Measurements from ENCODE around the gene BLOC1S3. TPM values are rescaled to one million over a fixed set of nuclear protein-coding genes. Genes with fewer than 3 reads are reported as not detected.

BLOC1S3 gene
- total RNA-seq, 2 experiments from 2014 or later: 10.7 to 11.2 TPM

GRCh38 chr19:45139286-45140143 is 39.1 kb upstream of the BLOC1S3 start:
- DNase-seq (no peak), ATAC-seq (no peak)
- Mint-ChIP-seq H3K4me1 (no peaks in the 10 kb centered on the region), H3K4me3 (no peak overlapping the region), H3K36me3 (ENCODE audit: low read depth) (peaks cover 9% of the 10 kb centered on the region), H3K27me3 (no peaks in the 10 kb centered on the region), H3K27ac (no peak overlapping the region), H3K9me3 (ENCODE audit: low read depth) (no peaks in the 10 kb centered on the region)
- intact Hi-C loops (cut with DNase I, micrococcal nuclease): no loop called here
- POLR2A ChIA-PET: no interaction called here
- CTCF ChIA-PET: no interaction called here

DNA sequence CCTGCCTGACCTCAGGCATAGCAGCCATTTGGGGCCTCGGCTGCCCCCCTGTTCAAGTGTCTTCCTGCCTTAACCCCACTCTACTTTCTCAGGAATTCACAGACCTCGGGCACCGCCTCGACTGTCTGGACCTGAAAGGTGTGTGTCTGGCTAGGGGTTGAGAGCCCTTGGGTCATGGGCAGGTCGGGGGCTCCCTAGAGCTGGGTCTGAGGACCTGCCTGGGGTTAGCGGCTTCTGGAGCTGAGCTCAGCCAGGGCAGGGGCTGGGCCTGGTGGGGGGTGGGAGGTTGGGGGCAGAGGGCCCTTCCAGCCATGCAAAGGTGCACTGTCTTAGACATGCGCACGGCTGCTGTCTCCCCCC is 38.5 kb upstream of the BLOC1S3 start:
- Mint-ChIP-seq H3K4me1 (no peaks in the 10 kb centered on the region), H3K27me3 (no peaks in the 10 kb centered on the region), H3K4me3 (no peak overlapping the region), H3K27ac (no peak overlapping the region), H3K9me3 (ENCODE audit: low read depth) (no peaks in the 10 kb centered on the region), H3K36me3 (ENCODE audit: low read depth) (peaks cover 9% of the 10 kb centered on the region)
- POLR2A ChIA-PET: no interaction called here
- intact Hi-C loops (cut with DNase I, micrococcal nuclease): no loop called here
- CTCF ChIA-PET: no interaction called here
- no peak for DNase-seq
- no peak for ATAC-seq

DNA sequence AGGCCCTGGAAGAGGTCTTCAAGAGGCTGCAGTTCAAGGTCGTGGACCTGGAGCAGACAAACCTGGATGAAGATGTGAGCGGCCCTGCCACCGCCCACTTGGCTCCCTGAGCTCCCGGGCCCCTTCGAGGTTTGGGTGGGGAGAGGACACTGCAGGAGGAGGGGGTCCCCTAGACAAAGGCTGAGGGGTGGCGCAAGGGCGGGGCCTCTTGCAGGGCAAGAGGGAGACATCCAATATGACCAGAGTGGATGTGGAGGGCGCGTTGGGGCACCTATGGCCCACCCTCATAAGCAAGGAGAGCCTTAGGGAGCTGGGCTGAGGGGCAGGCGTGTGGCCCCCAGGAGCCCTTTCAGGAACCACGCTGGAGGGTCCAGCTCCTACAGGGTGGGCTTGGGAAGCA is 38.1 kb upstream of the BLOC1S3 start:
- no peak overlapping the region for H3K4me3 Mint-ChIP-seq
- DNase-seq (no peak), ATAC-seq (no peak)
- no peak overlapping the region for H3K27ac Mint-ChIP-seq
- CTCF ChIA-PET: no interaction called here
- peaks cover 9% of the 10 kb centered on the region for H3K36me3 Mint-ChIP-seq (ENCODE audit: low read depth)
- H3K27me3 Mint-ChIP-seq: no peaks in the 10 kb centered on the region
- H3K9me3 Mint-ChIP-seq (ENCODE audit: low read depth): no peaks in the 10 kb centered on the region
- intact Hi-C loops (cut with DNase I, micrococcal nuclease): no loop called here
- POLR2A ChIA-PET: no interaction called here
- H3K4me1 Mint-ChIP-seq: no peaks in the 10 kb centered on the region

GRCh38 chr19:45141203-45141900 is 37.2 kb upstream of the BLOC1S3 start:
- CTCF ChIA-PET: interaction anchor here (0.9 kb wide), 1 partner anchor 9 kb away, joined by 3 read pairs; no protein-coding TSS in a partner anchor
- Mint-ChIP-seq H3K27ac (no peak overlapping the region), H3K4me1 (no peaks in the 10 kb centered on the region), H3K9me3 (ENCODE audit: low read depth) (no peaks in the 10 kb centered on the region), H3K36me3 (ENCODE audit: low read depth) (peaks cover 9% of the 10 kb centered on the region), H3K27me3 (no peaks in the 10 kb centered on the region), H3K4me3 (no peak overlapping the region)
- ATAC-seq (no peak), DNase-seq (no peak)
- POLR2A ChIA-PET: no interaction called here
- intact Hi-C loops (cut with DNase I, micrococcal nuclease): no loop called here

- Mint-ChIP-seq H3K27me3 (no peaks in the 10 kb centered on the region), H3K4me1 (no peaks in the 10 kb centered on the region), H3K4me3 (no peak overlapping the region), H3K36me3 (ENCODE audit: low read depth) (peaks cover 9% of the 10 kb centered on the region), H3K9me3 (ENCODE audit: low read depth) (no peaks in the 10 kb centered on the region), H3K27ac (no peak overlapping the region)
- ChIA-PET POLR2A (no interaction called here), CTCF (interaction anchor here (0.9 kb wide), 1 partner anchor 8 kb away, joined by 3 read pairs; no protein-coding TSS in a partner anchor)
- intact Hi-C loops (cut with DNase I, micrococcal nuclease): no loop called here
- no peak for ATAC-seq
- no peak for DNase-seq
These were observed 36.4 kb upstream of the BLOC1S3 start for GRCh38 chr19:45142016-45142725.

- ATAC-seq: no peak
- H3K27ac Mint-ChIP-seq: no peak overlapping the region
- CTCF ChIA-PET: interaction anchor here (0.7 to 1.4 kb wide), 2 partner anchors 9 to 83 kb away, joined by 3 to 5 read pairs; no protein-coding TSS in a partner anchor
- DNase-seq: no peak
- H3K36me3 Mint-ChIP-seq (ENCODE audit: low read depth): peaks cover 9% of the 10 kb centered on the region
- H3K4me3 Mint-ChIP-seq: no peak overlapping the region
- intact Hi-C loops (cut with DNase I, micrococcal nuclease): no loop called here
- POLR2A ChIA-PET: no interaction called here
- H3K27me3 Mint-ChIP-seq: no peaks in the 10 kb centered on the region
- no peaks in the 10 kb centered on the region for H3K4me1 Mint-ChIP-seq
- H3K9me3 Mint-ChIP-seq (ENCODE audit: low read depth): no peaks in the 10 kb centered on the region
These were observed 35.9 kb upstream of the BLOC1S3 start for GRCh38 chr19:45142726-45143110.

DNA sequence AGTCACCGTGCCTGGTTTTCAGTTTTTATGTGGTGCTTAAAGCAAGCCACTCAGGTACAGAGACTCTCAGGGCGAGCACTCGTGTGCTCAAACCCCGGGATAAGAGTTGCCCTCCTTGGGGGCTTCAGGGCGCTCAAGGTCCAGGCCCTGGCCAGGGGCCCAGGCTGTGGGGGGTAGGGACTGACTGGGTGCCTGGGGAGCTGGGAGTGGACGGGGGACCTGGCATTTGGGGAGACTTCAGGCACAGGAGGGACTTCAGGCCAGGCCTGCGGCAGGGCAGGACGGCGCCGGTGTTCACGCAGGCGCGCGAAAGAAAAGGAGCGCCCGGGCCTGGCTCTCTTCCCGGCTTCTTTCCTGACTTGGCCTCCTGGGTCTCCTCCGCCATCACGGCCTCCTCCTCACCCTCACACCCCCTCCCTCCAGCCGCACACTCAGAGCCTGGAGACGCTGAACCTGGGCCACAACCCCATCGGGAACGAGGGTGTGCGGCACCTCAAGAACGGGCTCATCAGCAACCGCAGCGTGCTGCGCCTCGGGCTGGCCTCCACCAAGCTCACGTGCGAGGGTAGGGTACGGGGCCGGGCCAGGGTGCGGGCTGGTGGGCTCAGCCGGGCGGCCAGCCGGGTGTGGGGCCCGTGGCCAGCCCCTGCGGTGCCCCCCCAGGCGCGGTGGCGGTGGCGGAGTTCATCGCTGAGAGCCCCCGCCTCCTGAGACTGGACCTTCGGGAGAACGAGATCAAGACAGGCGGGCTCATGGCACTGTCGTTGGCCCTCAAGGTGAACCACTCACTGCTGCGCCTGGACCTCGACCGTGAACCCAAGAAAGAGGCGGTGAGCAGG is 33.9 kb upstream of the BLOC1S3 start:
- peaks cover 2% of the 10 kb centered on the region for H3K4me1 Mint-ChIP-seq
- ChIA-PET CTCF (no interaction called here), POLR2A (no interaction called here)
- no peak overlapping the region for H3K4me3 Mint-ChIP-seq
- ATAC-seq (no peak), DNase-seq (no peak)
- no peaks in the 10 kb centered on the region for H3K9me3 Mint-ChIP-seq (ENCODE audit: low read depth)
- H3K36me3 Mint-ChIP-seq (ENCODE audit: low read depth): peaks cover 9% of the 10 kb centered on the region
- intact Hi-C loops (cut with DNase I, micrococcal nuclease): no loop called here
- no peak overlapping the region for H3K27ac Mint-ChIP-seq
- H3K27me3 Mint-ChIP-seq: no peaks in the 10 kb centered on the region

- peaks cover 9% of the 10 kb centered on the region for H3K36me3 Mint-ChIP-seq (ENCODE audit: low read depth)
- no peaks in the 10 kb centered on the region for H3K27me3 Mint-ChIP-seq
- DNase-seq (no peak), ATAC-seq (no peak)
- POLR2A ChIA-PET: no interaction called here
- peaks cover 2% of the 10 kb centered on the region for H3K4me1 Mint-ChIP-seq
- no peak overlapping the region for H3K27ac Mint-ChIP-seq
- H3K4me3 Mint-ChIP-seq: no peak overlapping the region
- no peaks in the 10 kb centered on the region for H3K9me3 Mint-ChIP-seq (ENCODE audit: low read depth)
- CTCF ChIA-PET: no interaction called here
- intact Hi-C loops (cut with DNase I, micrococcal nuclease): no loop called here
These were observed 33.1 kb upstream of the BLOC1S3 start for GRCh38 chr19:45145270-45146189.

GRCh38 chr19:45146251-45146650 is 32.3 kb upstream of the BLOC1S3 start:
- intact Hi-C loops (cut with DNase I, micrococcal nuclease): no loop called here
- POLR2A ChIA-PET: no interaction called here

GRCh38 chr19:45146741-45147205 is 31.8 kb upstream of the BLOC1S3 start:
- H3K9me3 Mint-ChIP-seq (ENCODE audit: low read depth): no peaks in the 10 kb centered on the region
- DNase-seq (no peak), ATAC-seq (no peak)
- H3K27ac Mint-ChIP-seq: no peak overlapping the region
- H3K4me3 Mint-ChIP-seq: no peak overlapping the region
- ChIA-PET POLR2A (no interaction called here), CTCF (no interaction called here)
- peaks cover 4% of the 10 kb centered on the region for H3K4me1 Mint-ChIP-seq
- H3K27me3 Mint-ChIP-seq: peaks cover 5% of the 10 kb centered on the region
- intact Hi-C loops (cut with DNase I, micrococcal nuclease): no loop called here
- H3K36me3 Mint-ChIP-seq (ENCODE audit: low read depth): peaks cover 13% of the 10 kb centered on the region

More at GRCh38 chr19:45146251-45146650, 32.3 kb upstream of the BLOC1S3 start:
- Mint-ChIP-seq H3K27me3 (no peaks in the 10 kb centered on the region), H3K4me3 (no peak overlapping the region), H3K36me3 (ENCODE audit: low read depth) (peaks cover 9% of the 10 kb centered on the region), H3K27ac (no peak overlapping the region), H3K4me1 (peaks cover 2% of the 10 kb centered on the region), H3K9me3 (ENCODE audit: low read depth) (no peaks in the 10 kb centered on the region)
- DNase-seq: no peak
- CTCF ChIA-PET: no interaction called here
- ATAC-seq: no peak
